ENCODE data around the gene C4BPB.

Gene C4BPB

DNA sequence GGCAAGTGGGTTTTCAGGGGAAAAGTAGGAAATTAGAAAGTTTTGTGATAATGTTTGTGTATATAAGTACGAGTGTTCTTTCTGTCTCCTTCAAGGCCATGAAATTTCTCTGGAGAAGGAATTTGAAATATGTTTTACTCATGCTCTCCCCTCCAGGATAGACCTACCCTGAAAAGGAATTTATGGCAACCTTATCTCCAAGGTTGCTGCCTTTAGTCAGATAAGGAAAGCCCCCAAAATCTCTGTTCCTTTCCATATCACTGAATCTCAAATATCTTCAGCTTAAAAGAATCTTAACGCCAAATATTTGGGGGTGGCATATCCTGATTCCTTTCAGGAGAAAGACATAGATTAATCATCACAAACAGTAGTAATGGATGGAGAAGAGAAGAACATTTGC is 499 bp upstream of the C4BPB start:
- DNase-seq: no peak

DNA sequence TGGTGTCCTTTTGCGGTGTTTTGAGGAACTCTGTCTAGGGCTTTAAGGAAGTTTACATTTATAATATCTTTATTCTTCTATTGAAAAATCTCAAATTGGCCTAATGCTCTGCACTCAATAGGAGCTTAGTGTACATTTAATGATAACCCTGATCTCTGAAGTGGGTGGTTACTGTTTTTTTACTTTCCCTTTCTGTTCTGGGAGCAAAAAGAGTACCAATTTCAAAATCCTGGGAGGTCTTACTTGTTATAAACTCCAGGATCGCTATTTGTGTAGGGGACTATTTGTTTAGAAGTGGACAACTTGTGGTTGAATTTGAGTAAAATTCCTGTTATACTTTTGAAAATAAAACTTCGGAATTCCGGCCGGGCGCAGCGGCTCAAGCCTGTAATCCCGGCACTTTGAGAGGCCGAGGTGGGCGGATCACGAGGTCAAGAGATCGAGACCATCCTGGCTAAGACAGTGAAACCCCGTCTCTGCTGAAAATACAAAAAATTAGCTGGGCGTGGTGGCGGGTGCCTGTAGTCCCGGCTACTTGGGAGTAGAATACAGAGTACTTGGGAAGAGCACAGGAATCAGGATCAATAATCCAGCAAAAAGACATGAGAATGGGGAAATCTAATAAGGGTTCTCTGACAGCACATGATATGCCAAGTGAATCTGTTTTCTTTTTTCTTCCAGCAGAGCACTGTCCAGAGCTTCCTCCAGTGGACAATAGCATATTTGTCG is 1.1 kb downstream of the C4BPB start:
- no peak for DNase-seq

DNA sequence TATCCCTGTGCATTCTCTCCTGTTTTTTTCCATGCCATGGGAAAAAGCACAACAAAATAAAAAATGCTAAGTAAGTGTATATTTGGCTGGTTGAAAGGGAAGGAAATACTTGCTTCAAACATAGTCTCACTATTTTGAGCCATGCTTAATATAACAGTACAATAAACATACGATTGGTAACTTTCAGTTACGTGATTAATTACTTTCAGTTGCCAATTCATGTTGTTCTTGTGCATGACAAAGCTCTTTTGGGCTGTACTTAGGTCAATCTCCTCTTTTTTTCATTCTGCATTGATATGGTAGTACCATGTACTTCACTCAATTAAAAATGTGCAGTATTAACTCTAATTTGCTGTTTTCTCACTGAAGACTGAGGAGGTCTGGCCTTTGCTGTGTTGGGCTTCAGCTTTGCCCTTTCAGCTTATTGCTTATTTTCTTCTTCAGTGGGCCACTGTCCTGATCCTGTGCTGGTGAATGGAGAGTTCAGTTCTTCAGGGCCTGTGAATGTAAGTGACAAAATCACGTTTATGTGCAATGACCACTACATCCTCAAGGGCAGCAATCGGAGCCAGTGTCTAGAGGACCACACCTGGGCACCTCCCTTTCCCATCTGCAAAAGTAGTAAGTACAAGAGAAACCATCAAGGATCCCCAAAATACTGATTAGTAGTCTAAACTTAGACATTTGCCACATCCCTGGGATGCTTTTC is 2.7 kb downstream of the C4BPB start:
- no peak for DNase-seq

DNA sequence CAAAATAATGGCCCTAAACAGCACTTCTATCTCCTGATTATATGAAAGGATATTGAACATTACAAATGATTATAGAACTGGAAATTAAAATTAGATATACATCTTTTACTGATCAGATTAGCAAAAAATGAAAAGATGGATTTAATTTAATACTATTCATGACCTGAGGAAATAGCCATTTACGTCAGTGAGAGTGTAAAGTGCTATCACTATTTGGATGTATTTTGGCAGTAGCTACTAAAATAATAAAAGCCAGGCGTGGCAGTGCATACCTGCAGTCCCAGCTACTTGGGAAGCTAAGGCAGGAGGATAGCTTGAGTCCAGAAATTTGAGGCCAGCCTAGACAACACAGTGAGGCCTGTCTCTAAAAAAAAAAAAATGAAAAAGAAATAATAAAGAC is 5.3 kb downstream of the C4BPB start:
- no peak for DNase-seq

DNA sequence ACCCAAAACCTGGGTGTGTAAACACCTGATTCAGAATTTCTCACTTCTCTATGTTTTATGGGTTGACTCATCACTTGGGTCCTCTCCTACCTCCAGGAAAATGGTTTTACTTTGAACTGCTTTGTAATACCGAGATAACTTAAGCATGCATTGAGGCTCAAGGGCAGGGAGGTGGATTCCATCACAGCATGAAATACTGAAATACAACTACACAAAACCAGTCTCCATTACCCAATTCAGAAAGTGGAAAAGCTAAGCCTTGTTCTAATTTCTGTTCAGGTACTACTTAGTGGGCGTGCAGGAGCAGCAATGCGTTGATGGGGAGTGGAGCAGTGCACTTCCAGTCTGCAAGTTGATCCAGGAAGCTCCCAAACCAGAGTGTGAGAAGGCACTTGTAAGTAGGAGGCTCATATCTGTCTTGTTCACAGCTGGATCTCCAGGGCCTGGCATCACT is 9.2 kb downstream of the C4BPB start:
- DNase-seq: no peak

DNA sequence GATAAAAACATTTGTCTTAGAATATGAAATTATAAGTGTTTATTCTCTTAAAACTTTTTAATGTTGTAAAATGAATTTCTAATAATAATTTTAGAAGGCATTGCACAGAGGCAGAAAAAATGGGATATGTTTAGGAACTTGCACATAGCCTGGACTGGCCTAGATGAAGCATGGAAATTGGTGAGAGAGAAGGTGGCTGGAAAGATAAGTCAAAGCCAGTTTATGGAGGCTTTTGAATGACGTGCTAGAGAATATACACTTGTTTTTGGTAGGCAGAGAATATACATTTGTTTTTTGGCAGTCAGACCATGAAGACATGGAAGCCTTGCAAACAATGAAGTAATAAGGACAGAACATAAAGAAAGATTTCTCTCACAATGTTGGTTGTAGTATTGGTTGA is 13.1 kb downstream of the C4BPB start:
- DNase-seq: no peak

DNA sequence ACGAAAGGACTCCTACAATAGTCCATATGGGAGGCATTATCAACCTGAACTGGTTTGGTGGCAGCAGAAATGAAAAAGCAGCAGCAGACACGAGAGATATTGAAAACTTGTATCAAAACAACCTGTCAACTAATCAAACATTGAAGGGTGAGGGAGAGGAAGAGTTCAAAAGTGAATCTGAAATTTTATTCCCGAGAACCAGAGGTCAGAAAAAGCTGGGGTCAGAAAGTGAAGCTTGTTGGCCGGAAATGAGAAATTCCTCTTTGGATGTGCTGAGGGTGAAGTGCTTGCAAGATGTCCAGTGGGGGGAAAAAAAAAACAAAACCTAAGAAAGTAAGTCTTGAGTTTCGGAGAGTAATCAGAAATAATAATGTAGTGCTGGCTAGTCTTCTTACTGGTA is 13.5 kb downstream of the C4BPB start:
- DNase-seq: no peak

DNA sequence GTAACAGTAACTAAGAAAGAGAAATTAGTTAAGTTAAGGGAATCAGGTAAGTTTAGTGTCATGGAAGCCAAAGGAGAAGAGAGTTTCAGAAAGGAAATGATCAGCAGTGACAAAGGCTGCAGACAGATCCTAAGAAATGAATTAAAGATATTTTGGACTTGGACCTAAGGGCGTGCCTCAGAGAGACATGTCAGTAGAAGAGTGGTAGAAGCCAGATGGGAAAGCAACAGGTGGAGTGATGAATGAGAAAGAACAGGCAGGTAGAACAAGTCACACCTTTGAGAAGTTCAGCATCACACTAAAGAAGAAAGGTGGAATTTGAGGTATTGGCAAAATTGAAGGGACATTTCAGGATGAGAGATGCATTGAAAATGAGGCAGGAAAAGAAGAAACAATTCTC is 14.0 kb downstream of the C4BPB start:
- no peak for DNase-seq

DNA sequence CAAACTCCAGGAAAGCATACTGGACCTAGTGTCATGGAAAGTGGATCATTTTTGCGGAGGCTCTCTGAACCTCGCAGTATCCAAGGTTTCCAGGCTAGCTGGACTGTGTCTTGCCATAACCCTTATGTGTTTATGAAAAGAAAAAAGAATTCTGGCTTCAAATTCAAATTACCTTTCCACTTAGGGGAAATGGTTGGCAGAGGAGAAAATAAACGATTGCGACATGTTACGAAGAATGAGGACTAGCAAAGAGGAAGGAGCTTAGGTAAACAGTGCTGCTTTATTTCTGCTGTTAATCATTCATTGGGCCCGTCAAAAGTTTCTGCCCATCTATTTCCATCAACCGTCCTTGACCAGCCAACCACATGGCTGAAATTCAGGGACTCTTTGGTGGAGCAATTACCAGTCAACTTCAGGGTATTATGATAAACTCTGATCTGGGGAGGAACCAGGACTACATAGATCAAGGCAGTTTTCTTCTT is 15.3 kb downstream of the C4BPB start, which contains the start of gene C4BPA:
Gene C4BPA (plus strand): TSS at position 342 of the 482 bp plus-strand sequence. CDS start 8,793 bp downstream, outside the sequence.
- no peak for DNase-seq

DNA sequence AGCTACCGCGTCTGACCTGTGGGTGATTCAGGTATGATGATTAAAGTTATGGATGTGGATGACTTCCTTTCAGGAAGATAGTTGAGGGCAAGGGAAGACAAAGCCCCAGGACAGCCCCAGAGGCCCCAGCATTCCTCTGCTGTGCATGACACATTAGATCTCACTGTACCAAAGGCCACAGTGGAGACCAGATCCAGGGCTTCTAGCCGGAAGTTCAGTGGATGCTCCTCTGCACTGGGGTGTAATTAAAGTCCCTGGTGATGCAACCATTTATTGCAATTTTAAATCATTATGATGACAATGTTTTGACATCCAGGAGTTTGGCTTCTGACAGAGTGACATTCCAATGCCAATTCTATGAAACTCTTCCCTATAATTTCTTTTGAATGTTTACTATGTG is 20.3 kb downstream of the C4BPB start:
- no peak for DNase-seq

DNA sequence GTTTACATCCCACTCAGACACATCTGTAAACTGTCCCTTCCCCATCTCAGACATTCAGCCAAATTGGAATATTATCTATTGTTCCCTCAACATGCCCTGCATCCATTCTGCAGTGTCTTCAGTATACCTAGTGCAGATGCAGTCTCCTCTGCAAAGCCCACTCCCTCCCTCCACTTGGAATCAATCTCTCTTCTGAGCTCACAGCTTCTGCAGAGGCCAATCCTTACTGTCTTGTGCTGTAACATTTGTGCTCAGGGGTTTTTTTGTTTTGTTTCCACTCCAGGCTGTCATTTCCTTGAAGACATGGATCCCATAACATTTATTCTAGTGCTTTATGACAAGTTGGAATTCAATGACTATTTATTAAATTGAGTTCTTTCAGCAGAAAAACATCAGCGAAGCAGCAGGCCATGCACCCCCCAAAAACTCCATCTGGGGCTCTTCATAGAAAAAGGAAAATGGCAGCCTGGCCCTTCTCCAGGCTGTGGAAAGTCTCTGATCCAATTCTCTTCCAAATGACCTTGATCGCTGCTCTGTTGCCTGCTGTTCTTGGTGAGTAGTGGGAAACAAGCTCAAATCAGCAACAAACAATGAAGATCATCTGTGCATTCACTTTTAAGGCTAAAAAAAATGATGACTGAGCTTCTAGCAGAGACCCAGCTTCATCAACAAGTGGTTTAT is 24.1 kb downstream of the C4BPB start:
- DNase-seq: no peak

DNA sequence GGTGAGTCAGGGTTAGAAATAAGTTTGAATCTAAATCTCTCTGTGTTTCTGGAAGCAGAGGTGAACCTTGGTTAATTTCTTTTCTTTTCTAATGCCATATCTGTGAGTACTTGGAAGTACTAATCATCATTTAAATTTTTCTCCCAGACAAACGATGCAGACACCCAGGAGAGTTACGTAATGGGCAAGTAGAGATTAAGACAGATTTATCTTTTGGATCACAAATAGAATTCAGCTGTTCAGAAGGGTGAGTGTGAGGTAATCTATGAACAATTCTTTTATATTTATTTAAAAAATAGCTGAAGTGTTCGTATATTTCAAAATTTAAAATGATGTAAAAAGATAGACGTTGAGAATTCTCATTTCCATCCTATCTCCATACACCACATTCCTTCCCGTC is 26.6 kb downstream of the C4BPB start:
- no peak for DNase-seq

DNA sequence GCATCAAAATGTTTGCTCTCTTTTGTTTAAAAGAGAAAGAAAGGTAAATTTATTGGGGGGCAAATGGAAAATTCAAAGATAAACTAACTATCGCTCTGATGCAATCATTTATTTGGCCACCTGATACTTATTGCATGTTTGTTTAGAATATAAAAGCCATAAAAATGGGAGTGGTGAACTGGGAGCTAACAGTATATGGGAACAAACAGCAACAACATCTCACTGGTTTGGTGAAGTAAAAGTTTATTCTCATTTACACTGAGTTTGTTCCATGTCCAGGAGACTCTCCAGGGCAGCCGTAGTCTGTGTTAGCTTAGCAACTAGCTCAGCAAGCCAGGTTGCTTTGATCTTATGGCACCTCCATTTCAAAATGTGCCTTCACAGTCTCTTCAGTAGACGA is 35.7 kb downstream of the C4BPB start:
- DNase-seq: no peak

DNA sequence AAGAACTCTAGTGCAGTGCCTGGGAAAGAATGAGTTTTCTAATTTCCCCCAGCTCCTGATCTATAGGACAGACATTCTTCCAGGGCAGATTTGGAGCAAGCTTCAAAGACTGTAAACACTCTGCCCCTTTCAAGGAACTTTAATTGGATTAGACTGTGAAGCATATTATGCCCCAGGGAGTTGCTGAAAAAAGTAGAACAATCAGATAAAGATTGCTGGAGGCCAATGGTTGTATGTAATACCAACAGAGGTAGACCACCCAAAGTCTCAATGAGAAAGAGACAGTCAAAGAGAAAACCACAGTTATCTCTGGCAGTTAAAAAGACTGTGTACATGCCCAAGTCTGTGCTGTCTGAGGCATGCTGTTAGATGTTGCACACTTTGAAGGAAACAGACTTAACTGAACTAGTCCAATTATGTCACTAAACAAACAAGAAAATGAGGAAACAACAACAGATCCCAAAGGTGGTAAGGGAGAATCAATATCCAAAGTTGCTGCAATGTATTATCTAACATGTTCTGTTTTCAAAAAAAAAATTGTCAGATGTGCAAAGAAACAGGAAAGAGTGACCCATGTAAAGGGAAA is 39.8 kb downstream of the C4BPB start:
- DNase-seq: no peak

DNA sequence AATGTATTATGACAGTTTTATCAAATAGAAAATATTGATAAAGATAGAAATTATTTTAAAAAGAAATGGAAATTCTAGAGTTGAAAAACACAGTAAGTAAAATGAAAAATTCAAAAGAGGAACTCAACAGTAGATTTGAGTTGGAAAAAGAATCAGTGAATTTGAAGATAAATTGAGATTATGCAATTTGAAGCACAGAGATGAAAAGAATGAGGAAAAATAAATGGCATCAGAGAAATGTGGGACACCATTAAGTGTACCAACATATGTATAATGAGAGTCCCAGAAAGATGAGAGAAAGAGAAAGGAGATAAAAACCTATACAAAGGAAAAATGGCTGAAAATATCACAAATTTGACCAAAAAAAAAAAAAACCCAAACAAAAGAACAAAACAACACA is 40.4 kb downstream of the C4BPB start:
- DNase-seq: no peak

DNA sequence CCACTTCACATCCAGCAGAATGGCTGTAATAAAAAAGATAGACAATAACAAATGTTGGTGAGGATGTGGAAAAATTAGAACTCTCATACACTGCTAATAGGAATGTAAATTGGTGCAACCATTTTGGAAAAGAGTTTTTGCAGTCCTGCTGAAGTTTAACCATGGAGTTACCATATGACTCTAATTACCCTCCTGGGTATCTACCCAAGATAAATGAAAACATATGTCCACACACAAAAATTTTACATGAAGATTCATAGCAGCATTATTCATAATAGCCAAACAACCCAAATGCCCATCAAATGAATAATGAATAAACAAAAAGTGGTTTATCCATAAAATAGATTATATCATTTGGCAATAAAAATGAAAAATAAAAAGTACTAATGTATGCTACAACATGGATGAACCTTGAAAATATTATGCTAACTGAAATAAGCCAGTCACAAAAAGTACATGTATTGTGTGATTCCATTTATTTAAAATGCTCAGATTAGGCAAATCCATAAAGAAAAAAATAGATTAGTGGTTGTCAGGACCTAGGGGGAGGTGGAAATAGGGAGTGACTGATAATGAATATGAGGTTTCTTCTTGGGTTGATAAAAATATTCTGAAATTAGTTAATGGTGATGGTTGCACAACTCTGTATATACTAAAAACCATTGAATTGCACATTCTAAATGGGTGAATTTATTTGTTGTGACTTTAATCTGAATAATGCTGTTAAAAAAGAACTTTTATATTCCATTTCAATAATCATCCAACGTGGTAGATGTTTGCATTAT is 41.8 kb downstream of the C4BPB start:
- no peak for DNase-seq

DNA sequence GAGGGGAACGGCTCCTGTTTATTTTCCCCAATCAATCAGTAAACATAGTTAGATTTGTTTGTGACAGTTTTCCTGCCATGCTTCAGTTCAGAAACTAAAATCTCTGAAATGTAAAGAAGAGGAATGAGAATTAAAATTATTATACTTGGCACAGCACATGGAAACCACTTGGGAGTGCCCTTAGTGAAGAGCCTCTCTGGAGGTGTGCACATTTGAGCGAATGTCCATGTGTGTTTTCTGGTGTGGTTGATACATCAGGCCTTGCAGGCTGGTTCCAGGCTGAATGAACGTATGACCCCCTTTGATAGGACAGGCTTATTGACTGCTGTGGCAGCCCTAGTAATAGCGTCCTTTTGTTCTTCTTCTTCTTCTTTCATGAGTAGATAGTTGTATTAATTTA is 42.5 kb downstream of the C4BPB start:
- DNase-seq: no peak

DNA sequence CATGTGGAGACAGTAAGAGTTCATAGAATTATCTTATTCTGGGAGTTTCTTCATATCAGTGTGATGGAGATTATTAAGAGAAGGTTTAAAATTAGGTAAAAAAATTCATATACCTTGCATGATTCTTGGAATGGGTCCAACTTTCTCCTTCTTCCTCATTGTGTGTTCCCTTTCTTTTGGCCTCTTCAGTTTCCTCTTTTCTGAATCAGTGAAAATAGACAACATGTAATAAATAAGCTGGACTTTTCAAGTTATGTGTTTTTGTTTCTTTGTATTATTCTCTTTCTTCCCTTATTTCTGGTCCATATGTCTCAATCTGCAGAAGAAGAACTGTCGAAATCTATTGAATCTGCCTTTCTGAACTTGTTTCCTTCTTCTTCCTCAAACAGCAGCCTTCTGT is 45.9 kb downstream of the C4BPB start:
- no peak for DNase-seq

DNA sequence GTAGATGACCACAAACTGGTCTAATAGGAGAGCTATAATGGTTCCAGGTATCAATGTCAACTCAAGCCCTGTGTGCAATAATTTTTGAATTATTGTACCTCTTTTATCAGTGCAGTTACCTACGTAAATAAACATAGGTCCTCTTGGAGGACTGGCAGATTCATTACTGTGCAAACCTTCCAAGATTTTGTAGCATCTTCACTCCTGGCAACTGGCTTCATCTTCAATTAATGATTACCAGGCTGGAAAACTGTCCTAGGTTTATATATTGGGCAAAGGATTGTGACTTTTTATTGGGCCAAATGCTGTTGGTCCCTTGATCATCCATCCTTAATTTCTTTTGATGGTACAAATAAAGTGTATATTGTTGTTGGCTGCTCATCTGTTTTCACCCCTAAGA is 51.0 kb downstream of the C4BPB start:
- DNase-seq: no peak

DNA sequence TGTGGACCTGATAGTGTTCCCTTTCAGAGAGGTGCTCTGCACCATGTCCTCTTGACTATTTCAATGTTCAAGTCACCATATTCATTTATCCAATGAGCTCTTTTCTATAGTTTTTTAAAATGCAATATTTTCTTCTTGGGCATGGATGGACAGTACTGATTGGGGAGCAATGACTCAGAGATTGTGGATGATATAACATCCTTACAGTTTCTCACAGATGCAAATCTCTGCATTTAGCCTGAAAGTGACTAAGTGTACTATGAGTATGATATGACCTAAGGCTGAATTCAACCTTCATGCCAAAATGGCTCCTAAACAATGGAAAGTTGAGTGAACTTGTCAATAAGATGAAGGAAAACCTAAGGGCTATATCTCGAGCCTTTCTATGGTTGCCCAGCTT is 51.9 kb downstream of the C4BPB start:
- DNase-seq: no peak

DNA sequence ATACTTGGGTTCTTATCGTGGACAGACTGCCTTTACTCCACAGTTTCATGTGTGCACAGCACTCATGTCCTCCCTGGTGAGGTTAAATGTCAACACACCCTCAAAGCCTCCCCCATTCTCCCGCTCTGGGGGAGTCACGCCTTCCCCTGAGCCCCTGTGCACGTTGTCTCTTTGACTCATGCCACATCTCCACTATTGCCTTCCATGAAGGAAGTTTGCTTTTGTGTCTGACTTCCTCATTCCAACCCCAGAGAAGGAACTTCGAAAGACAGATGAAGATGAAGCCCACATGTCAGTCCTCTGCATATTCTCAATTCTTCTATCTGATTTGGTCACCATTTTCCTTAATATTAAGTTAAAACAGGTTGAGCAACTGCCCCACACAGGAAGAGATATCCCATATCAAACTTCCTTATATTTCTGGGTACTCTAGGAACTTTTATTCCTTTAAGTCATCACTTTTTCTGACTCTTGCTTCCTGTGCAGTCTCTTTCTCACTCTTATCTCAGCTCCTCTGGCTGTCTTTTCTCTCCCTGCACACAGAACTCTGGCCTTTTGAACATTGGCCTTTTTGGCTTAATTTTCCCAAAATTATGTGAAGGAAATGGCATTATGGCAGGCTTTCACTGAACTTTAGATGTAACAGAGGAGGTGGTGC is 56.9 kb downstream of the C4BPB start:
- DNase-seq: no peak

All from GOT3 (cell line).